ENCODE measurements around the gene CD160. TPM values are rescaled to one million over a fixed set of nuclear protein-coding genes. Genes with fewer than 3 reads are reported as not detected.

The CD160 gene
- total and polyA plus RNA-seq, 8 donors: 0.02 to 0.15 (median 0.12) TPM; not detected in 5

DNA sequence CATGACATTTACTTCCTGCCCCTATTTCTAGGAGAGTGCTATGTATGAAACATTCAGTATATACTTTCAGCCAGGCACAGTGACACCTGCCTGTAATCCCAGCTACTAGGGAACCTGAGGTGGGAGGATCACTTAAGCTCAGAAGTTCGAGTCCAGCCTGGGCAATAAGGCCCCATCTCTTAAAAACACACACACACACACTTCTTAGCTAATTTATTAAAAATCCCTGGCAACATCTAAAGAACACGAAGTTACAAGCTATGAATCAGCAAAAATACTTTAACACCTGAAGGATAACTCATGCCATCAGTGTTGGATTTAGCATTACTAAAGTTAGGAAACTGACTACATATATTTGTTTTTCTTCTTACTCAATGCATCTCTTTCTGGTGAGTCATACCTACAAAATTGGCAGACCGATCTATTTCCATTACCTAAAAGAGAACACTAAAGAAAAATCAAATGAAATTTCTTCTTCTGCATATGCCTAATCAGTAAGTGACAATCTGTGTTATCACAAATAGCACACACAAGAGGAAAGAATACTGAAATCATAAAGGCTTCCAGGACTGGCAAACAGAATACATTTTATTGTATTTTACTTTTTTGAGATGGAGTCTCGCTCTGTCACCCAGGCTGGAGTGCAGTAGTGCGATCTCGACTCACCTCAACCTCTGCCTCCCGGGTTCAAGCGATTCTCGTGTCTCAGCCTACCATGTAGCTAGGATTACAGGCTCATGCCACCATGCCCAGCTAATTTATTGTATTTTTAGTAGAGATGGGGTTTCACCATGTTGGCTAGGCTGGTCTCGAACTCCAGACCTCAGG lies 63.2 kb downstream of the CD160 start:
- no peaks in the 10 kb centered on the region for H3K27me3 ChIP-seq
- H3K36me3 ChIP-seq: no peaks in the 10 kb centered on the region
- TF ChIP-seq, protein P1, sequence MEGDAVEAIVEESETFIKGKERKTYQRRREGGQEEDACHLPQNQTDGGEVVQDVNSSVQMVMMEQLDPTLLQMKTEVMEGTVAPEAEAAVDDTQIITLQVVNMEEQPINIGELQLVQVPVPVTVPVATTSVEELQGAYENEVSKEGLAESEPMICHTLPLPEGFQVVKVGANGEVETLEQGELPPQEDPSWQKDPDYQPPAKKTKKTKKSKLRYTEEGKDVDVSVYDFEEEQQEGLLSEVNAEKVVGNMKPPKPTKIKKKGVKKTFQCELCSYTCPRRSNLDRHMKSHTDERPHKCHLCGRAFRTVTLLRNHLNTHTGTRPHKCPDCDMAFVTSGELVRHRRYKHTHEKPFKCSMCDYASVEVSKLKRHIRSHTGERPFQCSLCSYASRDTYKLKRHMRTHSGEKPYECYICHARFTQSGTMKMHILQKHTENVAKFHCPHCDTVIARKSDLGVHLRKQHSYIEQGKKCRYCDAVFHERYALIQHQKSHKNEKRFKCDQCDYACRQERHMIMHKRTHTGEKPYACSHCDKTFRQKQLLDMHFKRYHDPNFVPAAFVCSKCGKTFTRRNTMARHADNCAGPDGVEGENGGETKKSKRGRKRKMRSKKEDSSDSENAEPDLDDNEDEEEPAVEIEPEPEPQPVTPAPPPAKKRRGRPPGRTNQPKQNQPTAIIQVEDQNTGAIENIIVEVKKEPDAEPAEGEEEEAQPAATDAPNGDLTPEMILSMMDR (IDR thresholded peaks at IDR 0.05): no peak
- H3K27ac ChIP-seq: peak overlapping the region in 3 of 4 donors; percentile 29 to 66 (median 56)
- H3K9me3 ChIP-seq: no peaks in the 10 kb centered on the region
- ATAC-seq (peak; percentile 82 to 91 (median 86)), DNase-seq (peak in 1 of 6 donors; percentile 22), FAIRE-seq (no peak)
- no peak overlapping the region for H3K4me3 ChIP-seq
- H3K4me1 ChIP-seq: peaks cover 18 to 31% (median 26%) of the 10 kb centered on the region in 3 donors
- 74 to 75% methylated on average over 10 of the region's 10 CpGs for WGBS, 2 donors
- intact Hi-C loops (cut with DNase I): no loop called here

DNA sequence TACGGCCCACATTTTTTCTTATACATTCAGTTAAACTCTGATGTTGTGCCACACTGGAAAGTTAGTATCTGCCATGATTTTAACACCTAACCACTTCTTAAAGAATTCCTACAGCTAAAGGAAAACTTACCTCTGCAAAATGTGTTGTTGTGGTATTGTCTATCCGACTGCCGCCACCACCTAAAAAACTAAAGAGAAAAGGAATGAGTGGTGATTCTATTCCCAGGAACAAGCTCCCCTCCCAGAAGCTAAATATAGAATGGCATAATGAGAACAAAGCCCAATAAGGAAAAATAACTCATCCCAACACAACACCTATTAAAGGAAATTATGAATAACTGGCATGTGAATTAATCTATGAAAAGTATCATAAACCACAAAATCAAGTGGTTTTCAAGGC lies 65.1 kb downstream of the CD160 start:
- no peaks in the 10 kb centered on the region for H3K36me3 ChIP-seq
- intact Hi-C loops (cut with DNase I): no loop called here
- WGBS, 2 donors: 68 to 73% methylated on average over 3 of the region's 3 CpGs
- peak overlapping the region in 1 of 4 donors; percentile 50 for H3K27ac ChIP-seq
- no peak for ATAC-seq
- peaks cover 12 to 26% (median 22%) of the 10 kb centered on the region in 3 donors for H3K4me1 ChIP-seq
- DNase-seq: no peak
- H3K27me3 ChIP-seq: no peaks in the 10 kb centered on the region
- no peak for FAIRE-seq
- H3K4me3 ChIP-seq: no peak overlapping the region
- TF ChIP-seq, protein P1 (IDR thresholded peaks at IDR 0.05): no peak
- no peaks in the 10 kb centered on the region for H3K9me3 ChIP-seq

DNA sequence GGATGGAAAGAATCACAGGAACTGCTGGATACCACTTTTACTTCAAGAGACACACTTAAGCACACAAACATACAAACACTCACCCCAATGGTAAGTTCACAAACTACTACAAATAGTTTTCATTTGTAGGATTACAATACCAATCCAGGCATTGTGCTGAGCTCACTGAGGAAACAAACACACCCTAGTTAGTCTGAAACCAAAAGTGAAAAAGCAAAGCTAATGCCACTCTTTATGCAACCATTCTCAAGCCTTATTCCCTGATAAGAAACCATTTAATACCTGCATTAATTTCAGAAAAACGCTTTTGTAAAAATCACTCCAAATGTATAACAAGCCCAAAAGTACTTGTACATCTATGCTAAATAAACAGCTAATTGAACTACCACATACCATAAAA lies 66.2 kb downstream of the CD160 start:
- Histone ChIP-seq H3K27me3 (no peaks in the 10 kb centered on the region), H3K4me1 (peaks cover 12 to 26% (median 22%) of the 10 kb centered on the region in 3 donors), H3K36me3 (no peaks in the 10 kb centered on the region), H3K9me3 (no peaks in the 10 kb centered on the region), H3K27ac (no peak overlapping the region), H3K4me3 (no peak overlapping the region)
- FAIRE-seq (no peak), ATAC-seq (peak in 3 of 4 donors; percentile 17 to 33 (median 25)), DNase-seq (no peak)
- TF ChIP-seq, protein P1 (IDR thresholded peaks at IDR 0.05): no peak
- intact Hi-C loops (cut with DNase I): no loop called here
- 68 to 69% methylated on average over 1 of the region's 1 CpG for WGBS, 2 donors

DNA sequence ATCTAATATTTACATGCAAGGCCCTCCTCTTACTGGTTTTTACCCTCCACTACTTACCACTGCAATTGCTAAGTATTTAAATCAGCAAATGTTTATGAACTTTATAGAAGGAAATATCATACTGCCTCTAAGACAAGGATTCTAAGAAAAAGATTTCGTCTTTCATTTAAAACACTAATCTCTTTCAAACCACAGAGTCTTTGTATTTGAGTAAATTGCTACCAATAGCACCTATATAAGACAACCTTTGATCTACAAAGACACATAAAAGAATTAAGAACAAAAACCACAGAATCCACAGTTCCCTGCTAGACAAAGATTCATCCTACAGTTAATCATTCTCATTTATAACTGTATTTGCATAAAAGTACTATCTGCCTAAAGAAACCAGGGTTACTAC lies 67.0 kb downstream of the CD160 start:
- whole genome bisulfite sequencing, 2 donors: 71 to 74% methylated on average over 1 of the region's 1 CpG

More for the DNA sequence above, 67.0 kb downstream of the CD160 start:
- no peak for ATAC-seq
- Histone ChIP-seq H3K4me3 (no peak overlapping the region), H3K9me3 (no peaks in the 10 kb centered on the region), H3K36me3 (no peaks in the 10 kb centered on the region), H3K27me3 (no peaks in the 10 kb centered on the region), H3K4me1 (peaks cover 12 to 26% (median 22%) of the 10 kb centered on the region in 3 donors), H3K27ac (no peak overlapping the region)
- no peak for DNase-seq
- intact Hi-C loops (cut with DNase I): no loop called here
- TF ChIP-seq, protein P1 (IDR thresholded peaks at IDR 0.05): no peak
- no peak for FAIRE-seq

All from pancreas (tissue), 10 donors.